ENCODE measurements around the gene HS1BP3. TPM values are rescaled to one million over a fixed set of nuclear protein-coding genes. Genes with fewer than 3 reads are reported as not detected.

Gene HS1BP3
- total and polyA plus RNA-seq, 2 of the 13 experiments (the other 11 are each of a cell fraction or from before 2014, with no cell fraction given), result 15.2 to 22.0 TPM

DNA sequence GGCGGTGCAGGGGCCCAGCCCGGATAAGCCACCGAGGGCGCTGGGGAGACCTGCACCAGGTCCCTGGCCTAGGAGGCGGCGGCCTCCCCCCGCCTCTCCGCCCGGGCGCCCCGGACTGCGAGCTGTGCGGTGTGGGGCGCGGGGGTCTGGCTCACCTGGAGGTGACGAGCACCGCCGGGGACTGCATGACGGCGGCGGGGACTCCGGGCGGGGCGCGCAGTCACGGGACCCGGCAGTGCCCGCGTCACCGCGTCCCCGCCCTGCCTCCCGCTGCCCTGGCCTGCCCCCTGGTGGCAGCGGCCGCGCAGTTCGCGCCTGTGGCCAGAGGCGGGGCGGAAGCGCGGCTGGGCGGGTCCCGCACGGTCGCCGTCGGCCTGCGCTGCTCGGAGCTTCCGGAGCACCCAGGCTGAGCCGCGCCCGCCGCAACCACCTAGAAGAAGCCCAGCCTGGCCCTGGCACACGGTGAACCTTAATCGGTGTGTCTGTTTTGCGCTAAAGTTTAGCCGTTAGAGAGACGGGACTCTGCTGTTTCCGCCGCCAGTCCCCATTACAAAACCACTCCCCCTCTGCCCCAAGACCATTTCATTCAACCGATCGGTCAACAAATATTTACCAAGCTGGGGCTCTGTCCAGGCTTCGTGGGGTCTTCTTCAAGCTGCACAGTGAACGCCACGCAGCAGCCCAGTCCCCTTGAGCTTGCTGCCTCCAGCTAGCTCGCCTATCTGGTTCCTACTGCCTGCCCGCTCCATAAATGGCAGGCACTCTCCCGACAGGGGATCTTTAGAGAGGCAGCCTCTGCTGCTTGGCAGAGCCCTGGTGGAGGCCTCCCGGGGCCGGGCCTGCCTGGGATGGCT lies at the start of gene HS1BP3 (continued):
- TF ChIP-seq, protein P1, sequence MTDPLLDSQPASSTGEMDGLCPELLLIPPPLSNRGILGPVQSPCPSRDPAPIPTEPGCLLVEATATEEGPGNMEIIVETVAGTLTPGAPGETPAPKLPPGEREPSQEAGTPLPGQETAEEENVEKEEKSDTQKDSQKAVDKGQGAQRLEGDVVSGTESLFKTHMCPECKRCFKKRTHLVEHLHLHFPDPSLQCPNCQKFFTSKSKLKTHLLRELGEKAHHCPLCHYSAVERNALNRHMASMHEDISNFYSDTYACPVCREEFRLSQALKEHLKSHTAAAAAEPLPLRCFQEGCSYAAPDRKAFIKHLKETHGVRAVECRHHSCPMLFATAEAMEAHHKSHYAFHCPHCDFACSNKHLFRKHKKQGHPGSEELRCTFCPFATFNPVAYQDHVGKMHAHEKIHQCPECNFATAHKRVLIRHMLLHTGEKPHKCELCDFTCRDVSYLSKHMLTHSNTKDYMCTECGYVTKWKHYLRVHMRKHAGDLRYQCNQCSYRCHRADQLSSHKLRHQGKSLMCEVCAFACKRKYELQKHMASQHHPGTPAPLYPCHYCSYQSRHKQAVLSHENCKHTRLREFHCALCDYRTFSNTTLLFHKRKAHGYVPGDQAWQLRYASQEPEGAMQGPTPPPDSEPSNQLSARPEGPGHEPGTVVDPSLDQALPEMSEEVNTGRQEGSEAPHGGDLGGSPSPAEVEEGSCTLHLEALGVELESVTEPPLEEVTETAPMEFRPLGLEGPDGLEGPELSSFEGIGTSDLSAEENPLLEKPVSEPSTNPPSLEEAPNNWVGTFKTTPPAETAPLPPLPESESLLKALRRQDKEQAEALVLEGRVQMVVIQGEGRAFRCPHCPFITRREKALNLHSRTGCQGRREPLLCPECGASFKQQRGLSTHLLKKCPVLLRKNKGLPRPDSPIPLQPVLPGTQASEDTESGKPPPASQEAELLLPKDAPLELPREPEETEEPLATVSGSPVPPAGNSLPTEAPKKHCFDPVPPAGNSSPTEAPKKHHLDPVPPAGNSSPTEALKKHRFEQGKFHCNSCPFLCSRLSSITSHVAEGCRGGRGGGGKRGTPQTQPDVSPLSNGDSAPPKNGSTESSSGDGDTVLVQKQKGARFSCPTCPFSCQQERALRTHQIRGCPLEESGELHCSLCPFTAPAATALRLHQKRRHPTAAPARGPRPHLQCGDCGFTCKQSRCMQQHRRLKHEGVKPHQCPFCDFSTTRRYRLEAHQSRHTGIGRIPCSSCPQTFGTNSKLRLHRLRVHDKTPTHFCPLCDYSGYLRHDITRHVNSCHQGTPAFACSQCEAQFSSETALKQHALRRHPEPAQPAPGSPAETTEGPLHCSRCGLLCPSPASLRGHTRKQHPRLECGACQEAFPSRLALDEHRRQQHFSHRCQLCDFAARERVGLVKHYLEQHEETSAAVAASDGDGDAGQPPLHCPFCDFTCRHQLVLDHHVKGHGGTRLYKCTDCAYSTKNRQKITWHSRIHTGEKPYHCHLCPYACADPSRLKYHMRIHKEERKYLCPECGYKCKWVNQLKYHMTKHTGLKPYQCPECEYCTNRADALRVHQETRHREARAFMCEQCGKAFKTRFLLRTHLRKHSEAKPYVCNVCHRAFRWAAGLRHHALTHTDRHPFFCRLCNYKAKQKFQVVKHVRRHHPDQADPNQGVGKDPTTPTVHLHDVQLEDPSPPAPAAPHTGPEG (CRISPR knock-in tag; IDR thresholded peaks at IDR 0.05), result peak; percentile 81
- TF ChIP-seq, protein P2, sequence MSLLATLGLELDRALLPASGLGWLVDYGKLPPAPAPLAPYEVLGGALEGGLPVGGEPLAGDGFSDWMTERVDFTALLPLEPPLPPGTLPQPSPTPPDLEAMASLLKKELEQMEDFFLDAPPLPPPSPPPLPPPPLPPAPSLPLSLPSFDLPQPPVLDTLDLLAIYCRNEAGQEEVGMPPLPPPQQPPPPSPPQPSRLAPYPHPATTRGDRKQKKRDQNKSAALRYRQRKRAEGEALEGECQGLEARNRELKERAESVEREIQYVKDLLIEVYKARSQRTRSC (CRISPR knock-in tag; IDR thresholded peaks at IDR 0.05; ENCODE audit: low read depth), result peak; percentile 94; the same call in 1 of the 2 replicates
- TF ChIP-seq FOXK1 (CRISPR knock-in tag; IDR thresholded peaks at IDR 0.05; ENCODE audit: borderline replicate concordance, low read depth), result peak; percentile 13; the same call in 1 of the 2 replicates
- 0 out of 2 replicates have a peak, but pooled peaks have one; percentile 61 for TF ChIP-seq ZNF234 (CRISPR knock-in tag; conservative IDR thresholded peaks at IDR 0.05)
- no peak for TF ChIP-seq ZNF678 (CRISPR knock-in tag; IDR thresholded peaks at IDR 0.05)
- 0 out of 2 replicates have a peak, but pooled peaks have one; percentile 70 for TF ChIP-seq TP53 (CRISPR knock-in tag; conservative IDR thresholded peaks at IDR 0.05)
- TF ChIP-seq, protein P3, sequence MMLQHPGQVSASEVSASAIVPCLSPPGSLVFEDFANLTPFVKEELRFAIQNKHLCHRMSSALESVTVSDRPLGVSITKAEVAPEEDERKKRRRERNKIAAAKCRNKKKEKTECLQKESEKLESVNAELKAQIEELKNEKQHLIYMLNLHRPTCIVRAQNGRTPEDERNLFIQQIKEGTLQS (CRISPR knock-in tag; IDR thresholded peaks at IDR 0.05), result peak; percentile 57
- peak; percentile 52; the same call in 1 of the 2 replicates for TF ChIP-seq ZNF138 (CRISPR knock-in tag; IDR thresholded peaks at IDR 0.05; ENCODE audit: low read depth)
- TF ChIP-seq ZBTB3 (CRISPR knock-in tag; IDR thresholded peaks at IDR 0.05; ENCODE audit: borderline replicate concordance, low read depth), result no peak
- TF ChIP-seq SYNCRIP (IDR thresholded peaks at IDR 0.05; ENCODE audit: insufficient read depth, low read depth, low read length), result no peak
- no peak for TF ChIP-seq ZNF670 (CRISPR knock-in tag; IDR thresholded peaks at IDR 0.05; ENCODE audit: borderline replicate concordance)
- peak; percentile 69; the same call in 1 of the 2 replicates for TF ChIP-seq RNF2 (conservative IDR thresholded peaks at IDR 0.05; ENCODE audit: low read depth)
- TF ChIP-seq ZNF230 (CRISPR knock-in tag; IDR thresholded peaks at IDR 0.05), result peak; percentile 96
- TF ChIP-seq ZFP90 (CRISPR knock-in tag; IDR thresholded peaks at IDR 0.05; ENCODE audit: borderline replicate concordance), result peak; percentile 93
- 0 out of 2 replicates have a peak, but pooled peaks have one; percentile 15 for TF ChIP-seq ZNF768 (CRISPR knock-in tag; IDR thresholded peaks at IDR 0.05)
- TF ChIP-seq, protein P4, sequence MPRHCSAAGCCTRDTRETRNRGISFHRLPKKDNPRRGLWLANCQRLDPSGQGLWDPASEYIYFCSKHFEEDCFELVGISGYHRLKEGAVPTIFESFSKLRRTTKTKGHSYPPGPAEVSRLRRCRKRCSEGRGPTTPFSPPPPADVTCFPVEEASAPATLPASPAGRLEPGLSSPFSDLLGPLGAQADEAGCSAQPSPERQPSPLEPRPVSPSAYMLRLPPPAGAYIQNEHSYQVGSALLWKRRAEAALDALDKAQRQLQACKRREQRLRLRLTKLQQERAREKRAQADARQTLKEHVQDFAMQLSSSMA (CRISPR knock-in tag; IDR thresholded peaks at IDR 0.05), result no peak
- peak; percentile 87; the same call in 1 of the 2 replicates for TF ChIP-seq HOXD1 (CRISPR knock-in tag; IDR thresholded peaks at IDR 0.05)
- TF ChIP-seq, protein P5, sequence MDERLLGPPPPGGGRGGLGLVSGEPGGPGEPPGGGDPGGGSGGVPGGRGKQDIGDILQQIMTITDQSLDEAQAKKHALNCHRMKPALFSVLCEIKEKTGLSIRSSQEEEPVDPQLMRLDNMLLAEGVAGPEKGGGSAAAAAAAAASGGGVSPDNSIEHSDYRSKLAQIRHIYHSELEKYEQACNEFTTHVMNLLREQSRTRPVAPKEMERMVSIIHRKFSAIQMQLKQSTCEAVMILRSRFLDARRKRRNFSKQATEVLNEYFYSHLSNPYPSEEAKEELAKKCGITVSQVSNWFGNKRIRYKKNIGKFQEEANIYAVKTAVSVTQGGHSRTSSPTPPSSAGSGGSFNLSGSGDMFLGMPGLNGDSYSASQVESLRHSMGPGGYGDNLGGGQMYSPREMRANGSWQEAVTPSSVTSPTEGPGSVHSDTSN (CRISPR knock-in tag; IDR thresholded peaks at IDR 0.05), result no peak
- TF ChIP-seq AGO1 (IDR thresholded peaks at IDR 0.05; ENCODE audit: low read depth, low read length, poor library complexity, severe bottlenecking), result no peak
- 0 out of 2 replicates have a peak, but pooled peaks have one; percentile 30 for TF ChIP-seq KDM5A (IDR thresholded peaks at IDR 0.05; ENCODE audit: borderline replicate concordance, low read length)

Measured in HepG2 (cell line).